Natural killer cell treated with Interleukin-12 subunit alpha and Interleukin-12 subunit beta and Interleukin-15 and Interleukin-18, amount 100 ng/mL, for 72 hours (primary cell): ENCODE results near the gene NMRAL1. TPM values are rescaled to one million over a fixed set of nuclear protein-coding genes. Genes with fewer than 3 reads are reported as not detected.

ENCODE experiments used
- ATAC-seq, 2 donors: fragments of 150-1000 bp; cut with Tn5 transposase in 1 of 2; sonication (Bioruptor Pico), chemical (Tn5 transposase) in 1 of 2; 2 replicates each; pipeline ENCODE4 v1.10.0; 2021
- DNase-seq: peaks from one replicate; pipeline ENCODE4 v3.0.0; 2022; ENCODE audit warnings: low spot score
- H3K27ac Mint-ChIP-seq, 2 donors: 1 replicate in 1 of 2; 2 replicates in 1 of 2; pipeline ENCODE4 v1.8.0; 2022; ENCODE audit warnings: mixed read lengths in 2 of 2, mild to moderate bottlenecking in 1 of 2, moderate library complexity in 1 of 2
- H3K27me3 Mint-ChIP-seq, 2 donors: 1 replicate in 1 of 2; 2 replicates in 1 of 2; pipeline ENCODE4 v1.8.0; 2022; ENCODE audit warnings: mixed read lengths in 2 of 2
- H3K36me3 Mint-ChIP-seq: one replicate; pipeline ENCODE4 v1.8.0; 2022; ENCODE audit warnings: mixed read lengths
- H3K4me1 Mint-ChIP-seq, 2 donors: 1 replicate in 1 of 2; 2 replicates in 1 of 2; pipeline ENCODE4 v1.8.0; 2022; ENCODE audit warnings: low read depth in 2 of 2, mixed read lengths in 2 of 2, mild to moderate bottlenecking in 1 of 2
- H3K4me3 Mint-ChIP-seq: one replicate; pipeline ENCODE4 v1.8.0; 2022; ENCODE audit warnings: mixed read lengths
- H3K9me3 Mint-ChIP-seq: 2 replicates; pipeline ENCODE4 v1.8.0; 2022; ENCODE audit warnings: mixed read lengths
- total RNA-seq, 2 donors: library from RNA; stranded (reverse); gene quantifications; one replicate each; pipeline ENCODE4 v1.2.3, GENCODE V29; 2022

NMRAL1 gene
- total RNA-seq, 2 donors from 2014 or later, result 40.7 to 80.9 TPM

DNA sequence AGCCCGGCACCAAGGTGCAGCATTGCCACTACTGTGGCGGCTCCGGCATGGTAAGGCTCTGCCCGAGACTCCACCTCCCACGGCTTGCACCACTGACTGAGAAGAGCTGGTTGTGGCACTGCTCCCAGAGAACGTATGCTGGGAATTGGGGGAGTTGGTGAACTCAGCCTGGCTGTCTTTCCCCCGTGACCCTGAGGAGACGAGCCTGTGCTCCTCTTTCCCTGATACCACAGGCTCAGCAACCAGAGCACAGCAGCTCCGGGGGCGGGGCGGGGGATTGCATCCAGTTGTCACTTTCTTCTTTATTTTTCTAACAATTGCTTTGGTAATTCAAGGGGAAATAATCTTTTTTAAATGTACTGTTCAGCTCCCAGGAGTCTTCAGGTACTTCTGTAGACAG is 32.1 kb downstream of the NMRAL1 start:
- ATAC-seq (no peak), DNase-seq (no peak)
- H3K4me1 Mint-ChIP-seq, result no peaks in the 10 kb centered on the region
- no peak overlapping the region for H3K27ac Mint-ChIP-seq
- H3K27me3 Mint-ChIP-seq, result no peaks in the 10 kb centered on the region
- H3K4me3 Mint-ChIP-seq, result no peak overlapping the region
- no peaks in the 10 kb centered on the region for H3K9me3 Mint-ChIP-seq
- H3K36me3 Mint-ChIP-seq, result peaks cover 24% of the 10 kb centered on the region

DNA sequence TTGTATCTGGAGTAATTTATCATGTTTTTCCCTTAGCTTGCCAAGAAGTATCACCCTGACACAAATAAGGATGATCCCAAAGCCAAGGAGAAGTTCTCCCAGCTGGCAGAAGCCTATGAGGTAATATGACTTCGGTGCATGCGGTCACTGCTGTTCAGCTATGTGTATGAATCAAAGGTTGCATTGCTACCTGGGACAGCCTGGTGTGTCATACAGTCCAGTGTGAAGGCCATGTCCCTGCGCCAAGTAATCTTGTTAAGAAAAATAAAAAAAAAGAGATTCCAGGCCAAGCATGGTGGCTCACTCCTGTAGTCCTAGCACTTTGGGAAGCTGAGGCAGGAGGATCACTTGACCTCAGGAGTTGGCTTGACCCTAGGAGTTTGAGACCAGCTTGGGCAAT is 37.1 kb downstream of the NMRAL1 start:
- H3K27ac Mint-ChIP-seq, result no peak overlapping the region
- no peaks in the 10 kb centered on the region for H3K9me3 Mint-ChIP-seq
- H3K36me3 Mint-ChIP-seq, result peaks cover 39% of the 10 kb centered on the region
- no peaks in the 10 kb centered on the region for H3K27me3 Mint-ChIP-seq
- no peak overlapping the region for H3K4me3 Mint-ChIP-seq
- ATAC-seq (no peak), DNase-seq (no peak)
- peaks cover 0 to 9% of the 10 kb centered on the region in 2 donors for H3K4me1 Mint-ChIP-seq

DNA sequence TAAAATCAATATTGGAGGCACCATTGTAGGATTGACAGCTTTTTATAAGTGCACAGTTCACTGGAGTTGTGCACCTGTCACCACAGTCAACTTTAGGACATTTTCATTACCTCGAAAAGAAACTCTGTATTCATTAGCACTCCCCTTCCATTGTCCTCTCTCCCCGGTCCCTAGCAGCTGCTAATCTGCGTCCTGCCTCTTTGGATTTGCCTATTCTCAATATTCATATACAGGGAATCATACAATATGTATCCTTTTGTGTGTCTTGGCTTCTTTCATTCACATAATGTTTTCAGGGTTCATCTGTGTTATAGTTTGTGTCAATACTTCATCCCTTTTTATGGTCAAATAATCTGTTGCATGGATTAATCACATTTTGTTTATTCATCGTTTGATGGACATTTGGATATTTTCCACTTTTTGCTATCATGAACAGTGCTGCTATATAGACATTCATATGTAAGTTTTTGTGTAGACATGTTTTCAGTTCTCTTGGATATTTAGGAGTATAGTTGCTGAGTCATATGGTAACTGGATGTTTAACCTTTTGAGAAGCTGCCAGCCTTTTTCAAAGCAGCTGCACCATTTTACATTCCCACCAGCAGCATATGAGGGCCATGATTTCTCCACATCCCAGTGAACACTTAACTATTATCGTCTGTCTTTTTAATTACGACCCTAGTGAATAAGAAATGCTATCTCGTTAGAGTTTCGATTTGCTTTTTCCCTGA is 38.9 kb downstream of the NMRAL1 start:
- Mint-ChIP-seq H3K36me3 (peaks cover 32% of the 10 kb centered on the region), H3K4me3 (no peak overlapping the region), H3K9me3 (no peaks in the 10 kb centered on the region), H3K27ac (no peak overlapping the region), H3K27me3 (no peaks in the 10 kb centered on the region), H3K4me1 (peaks cover 0 to 14% of the 10 kb centered on the region in 2 donors)
- ATAC-seq (no peak), DNase-seq (no peak)

- H3K36me3 Mint-ChIP-seq, result peaks cover 32% of the 10 kb centered on the region
- H3K27ac Mint-ChIP-seq, result peak overlapping the region in 1 of 2 donors; percentile 36
- DNase-seq (no peak), ATAC-seq (no peak)
- no peaks in the 10 kb centered on the region for H3K9me3 Mint-ChIP-seq
- H3K4me1 Mint-ChIP-seq, result peaks cover 0 to 14% of the 10 kb centered on the region in 2 donors
- H3K27me3 Mint-ChIP-seq, result no peaks in the 10 kb centered on the region
- H3K4me3 Mint-ChIP-seq, result no peak overlapping the region
Measured at GRCh38 chr16:4433914-4434787, 40.3 kb downstream of the NMRAL1 start.

DNA sequence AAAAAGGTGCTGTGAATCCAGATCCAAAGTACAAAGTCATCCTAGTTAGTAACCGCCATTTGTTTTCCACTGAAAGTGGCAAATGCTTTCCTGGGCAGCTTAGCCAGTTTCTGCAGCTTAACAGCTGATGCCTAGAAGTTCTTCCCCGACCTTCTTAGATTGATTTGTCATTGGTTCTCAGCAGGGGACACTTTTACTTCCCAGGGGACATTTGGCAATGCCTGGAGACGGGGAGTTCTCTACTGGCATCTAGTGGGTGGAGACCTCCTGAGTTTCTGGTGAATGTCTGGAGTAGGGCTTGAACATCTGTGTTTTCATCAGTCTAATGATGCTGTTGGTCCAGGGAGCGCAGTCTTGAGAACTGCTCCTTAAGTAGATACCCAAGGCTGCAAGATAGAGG is 41.2 kb downstream of the NMRAL1 start:
- DNase-seq (no peak), ATAC-seq (no peak)
- Mint-ChIP-seq H3K27ac (no peak overlapping the region), H3K9me3 (no peaks in the 10 kb centered on the region), H3K36me3 (peaks cover 32% of the 10 kb centered on the region), H3K27me3 (no peaks in the 10 kb centered on the region), H3K4me3 (no peak overlapping the region), H3K4me1 (peaks cover 4 to 17% of the 10 kb centered on the region in 2 donors)

GRCh38 chr16:4431023-4431422 is 43.4 kb downstream of the NMRAL1 start:
- H3K36me3 Mint-ChIP-seq, result peaks cover 35% of the 10 kb centered on the region

GRCh38 chr16:4428500-4428899 is 45.9 kb downstream of the NMRAL1 start:
- Mint-ChIP-seq H3K9me3 (no peaks in the 10 kb centered on the region), H3K27me3 (no peaks in the 10 kb centered on the region), H3K4me3 (no peak overlapping the region), H3K36me3 (peaks cover 15% of the 10 kb centered on the region), H3K4me1 (peaks cover 26 to 34% of the 10 kb centered on the region in 2 donors), H3K27ac (peak overlapping the region in 1 of 2 donors; percentile 70)
- no peak for DNase-seq
- ATAC-seq, result no peak

More at GRCh38 chr16:4431023-4431422, 43.4 kb downstream of the NMRAL1 start:
- Mint-ChIP-seq H3K4me1 (peaks cover 20 to 33% of the 10 kb centered on the region in 2 donors), H3K9me3 (no peaks in the 10 kb centered on the region), H3K27ac (peak overlapping the region in 1 of 2 donors; percentile 21), H3K4me3 (no peak overlapping the region), H3K27me3 (no peaks in the 10 kb centered on the region)
- ATAC-seq (no peak), DNase-seq (no peak)

GRCh38 chr16:4426722-4427372 is 47.6 kb downstream of the NMRAL1 start:
- H3K27ac Mint-ChIP-seq, result peak overlapping the region; percentile 98 to 99

DNA sequence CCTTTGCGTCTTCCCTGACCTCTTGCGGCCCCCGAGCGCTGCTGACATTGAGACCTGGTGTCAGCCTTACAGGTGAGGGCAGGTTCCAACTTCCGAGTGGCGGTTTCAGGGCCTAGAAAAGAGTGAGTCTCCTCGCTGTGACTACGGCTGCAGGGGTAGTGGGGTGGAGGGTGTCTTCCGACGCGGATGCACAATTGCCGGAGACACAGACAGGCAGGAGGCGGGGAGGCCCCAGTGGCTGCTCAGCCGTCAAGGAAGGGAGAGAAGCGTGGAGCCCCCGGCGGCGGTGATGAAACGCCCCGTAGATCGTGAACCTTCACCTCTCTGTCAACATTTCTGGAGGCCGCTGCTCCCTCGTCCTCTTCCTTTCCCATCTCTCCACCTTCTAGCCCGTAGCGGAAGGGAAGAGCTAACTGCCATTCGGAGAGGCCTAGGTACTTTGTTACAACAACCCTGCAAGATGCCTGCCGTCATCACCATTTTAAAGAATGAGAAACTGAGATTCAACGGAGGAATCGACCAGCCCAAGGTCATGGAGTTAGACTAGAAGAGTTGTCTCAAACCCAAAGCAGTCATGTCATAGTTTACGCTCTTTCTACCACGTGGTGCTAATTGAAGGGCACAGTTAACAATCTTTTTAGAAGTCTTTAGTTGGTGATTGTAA is 48.3 kb downstream of the NMRAL1 start:
- Mint-ChIP-seq H3K4me1 (peaks cover 26% of the 10 kb centered on the region in 2 donors), H3K9me3 (no peaks in the 10 kb centered on the region), H3K27me3 (no peaks in the 10 kb centered on the region), H3K27ac (peak overlapping the region; percentile 98 to 99), H3K4me3 (peak overlapping the region; percentile 93), H3K36me3 (peaks cover 10% of the 10 kb centered on the region)
- ATAC-seq (peak; percentile 2 to 29), DNase-seq (no peak)

More at GRCh38 chr16:4426722-4427372, 47.6 kb downstream of the NMRAL1 start:
- no peak for ATAC-seq
- Mint-ChIP-seq H3K4me1 (peaks cover 26 to 30% of the 10 kb centered on the region in 2 donors), H3K9me3 (no peaks in the 10 kb centered on the region), H3K4me3 (peak overlapping the region; percentile 93), H3K27me3 (no peaks in the 10 kb centered on the region), H3K36me3 (peaks cover 10% of the 10 kb centered on the region)
- DNase-seq, result no peak

GRCh38 chr16:4425378-4426020 is 48.9 kb downstream of the NMRAL1 start, which contains the start of gene DNAJA3:
DNAJA3 (plus strand) TSS chr16:4425868; CDS start chr16:4425882, 14 bp downstream.
- H3K9me3 Mint-ChIP-seq, result no peaks in the 10 kb centered on the region

DNA sequence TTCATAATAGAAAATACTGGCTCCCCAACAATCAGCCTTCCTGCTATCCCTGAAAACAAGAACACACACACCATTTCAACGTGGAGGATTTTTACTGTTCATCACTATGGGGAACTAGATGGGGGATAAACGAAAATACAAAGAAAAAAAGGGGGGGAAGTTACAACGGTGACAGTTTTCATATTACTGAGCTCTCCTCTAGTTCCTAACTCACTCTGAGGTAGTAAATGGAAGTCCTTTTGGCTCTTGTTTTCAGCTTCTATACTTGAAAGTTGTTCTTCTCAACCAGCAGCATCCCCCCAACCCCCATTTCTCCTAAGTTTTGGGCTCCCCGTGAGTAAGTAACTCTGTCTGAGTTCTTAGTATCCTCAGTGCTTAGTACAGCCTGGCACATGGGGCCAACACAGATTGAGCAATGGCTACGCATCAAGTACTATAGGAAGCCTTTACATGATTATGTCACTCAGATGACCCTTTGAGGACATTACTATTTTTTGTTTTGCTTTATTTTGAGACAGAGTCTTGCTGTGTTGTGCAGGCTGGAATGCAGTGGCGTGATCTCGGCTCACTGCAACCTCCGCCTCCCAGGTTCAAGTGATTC is 53.8 kb downstream of the NMRAL1 start:
- Mint-ChIP-seq H3K27me3 (no peaks in the 10 kb centered on the region), H3K4me1 (peaks cover 7 to 9% of the 10 kb centered on the region in 2 donors), H3K36me3 (peaks cover under 1% of the 10 kb centered on the region), H3K9me3 (no peaks in the 10 kb centered on the region), H3K27ac (no peak overlapping the region), H3K4me3 (no peak overlapping the region)
- no peak for ATAC-seq
- no peak for DNase-seq

More at GRCh38 chr16:4425378-4426020, 48.9 kb downstream of the NMRAL1 start, which contains the start of gene DNAJA3:
- peak within 1 kb of the TSS; percentile 98 to 99 for H3K27ac Mint-ChIP-seq
- DNase-seq (peak; percentile 95), ATAC-seq (peak; percentile 97 to 98)
- peaks cover 10% of the 10 kb centered on the region for H3K36me3 Mint-ChIP-seq
- no peaks in the 10 kb centered on the region for H3K27me3 Mint-ChIP-seq
- H3K4me3 Mint-ChIP-seq, result peak within 1 kb of the TSS; percentile 93
- H3K4me1 Mint-ChIP-seq, result peaks cover 25 to 26% of the 10 kb centered on the region in 2 donors

DNA sequence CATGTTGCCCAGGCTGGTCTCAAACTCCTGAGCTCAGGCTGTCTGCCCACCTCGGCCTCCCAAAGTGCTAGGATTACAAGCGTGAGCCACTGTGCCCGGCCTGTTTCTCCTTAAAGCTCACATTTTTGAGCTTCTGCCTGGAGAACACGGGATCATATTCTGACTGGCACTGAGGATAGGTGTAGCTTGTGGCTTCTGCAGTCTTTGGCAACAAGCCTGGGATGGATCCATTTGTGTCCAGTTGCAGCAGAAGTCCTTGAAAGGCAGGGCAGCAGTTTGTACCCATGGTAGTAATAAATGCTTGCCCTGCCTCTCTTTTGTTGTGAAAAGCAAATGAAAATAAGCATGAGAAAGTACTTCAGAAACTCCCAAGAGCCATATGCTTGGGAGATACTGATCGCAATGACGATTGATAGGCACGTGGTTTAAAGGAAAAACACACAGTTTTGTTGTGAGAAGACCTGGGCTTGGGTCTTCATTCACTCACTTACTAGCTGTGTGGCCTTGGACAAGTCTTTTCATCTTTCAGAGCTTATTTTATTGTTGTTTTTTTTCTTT is 54.9 kb downstream of the NMRAL1 start:
- Mint-ChIP-seq H3K36me3 (peaks cover 6% of the 10 kb centered on the region), H3K27me3 (no peaks in the 10 kb centered on the region), H3K4me1 (peaks cover 13 to 16% of the 10 kb centered on the region in 2 donors), H3K4me3 (no peak overlapping the region), H3K9me3 (no peaks in the 10 kb centered on the region), H3K27ac (no peak overlapping the region)
- ATAC-seq (no peak), DNase-seq (no peak)
